NCI-H2196 treated with DMSO at 0.1 percent for 48 hours (cell line): ENCODE measurements around the gene DSP.

Experiments used
- DNase-seq: peaks from one replicate; lab custom pipeline; 2025; ENCODE audit not compliant: unreplicated experiment; lab: John Stamatoyannopoulos, UW

The DSP gene

GRCh38 chr6:7537565-7538174 is 3.8 kb upstream of the DSP start:
- no peak for DNase-seq

GRCh38 chr6:7538484-7538883 is 3.0 kb upstream of the DSP start:
- no peak for DNase-seq

DNA sequence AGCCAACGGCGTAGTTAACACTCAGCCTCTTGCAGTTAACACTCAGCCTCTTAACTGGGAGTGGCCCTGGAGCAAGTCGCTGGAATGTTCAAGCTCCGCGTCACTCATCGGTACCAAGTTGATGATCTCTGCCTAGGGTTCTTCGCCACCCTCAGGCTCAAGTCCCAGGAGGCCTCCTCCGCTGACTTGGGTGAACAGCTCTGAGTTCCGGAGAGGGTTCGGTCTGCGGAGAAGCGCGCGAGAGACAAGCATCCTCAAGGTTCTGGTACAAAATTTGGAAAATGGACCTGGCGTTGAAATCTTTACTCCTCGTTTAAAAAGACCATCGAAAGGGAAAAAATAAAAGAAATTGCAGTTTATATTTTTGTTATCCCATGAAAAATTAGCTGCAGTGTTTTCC is 876 bp upstream of the DSP start:
- no peak for DNase-seq

DNA sequence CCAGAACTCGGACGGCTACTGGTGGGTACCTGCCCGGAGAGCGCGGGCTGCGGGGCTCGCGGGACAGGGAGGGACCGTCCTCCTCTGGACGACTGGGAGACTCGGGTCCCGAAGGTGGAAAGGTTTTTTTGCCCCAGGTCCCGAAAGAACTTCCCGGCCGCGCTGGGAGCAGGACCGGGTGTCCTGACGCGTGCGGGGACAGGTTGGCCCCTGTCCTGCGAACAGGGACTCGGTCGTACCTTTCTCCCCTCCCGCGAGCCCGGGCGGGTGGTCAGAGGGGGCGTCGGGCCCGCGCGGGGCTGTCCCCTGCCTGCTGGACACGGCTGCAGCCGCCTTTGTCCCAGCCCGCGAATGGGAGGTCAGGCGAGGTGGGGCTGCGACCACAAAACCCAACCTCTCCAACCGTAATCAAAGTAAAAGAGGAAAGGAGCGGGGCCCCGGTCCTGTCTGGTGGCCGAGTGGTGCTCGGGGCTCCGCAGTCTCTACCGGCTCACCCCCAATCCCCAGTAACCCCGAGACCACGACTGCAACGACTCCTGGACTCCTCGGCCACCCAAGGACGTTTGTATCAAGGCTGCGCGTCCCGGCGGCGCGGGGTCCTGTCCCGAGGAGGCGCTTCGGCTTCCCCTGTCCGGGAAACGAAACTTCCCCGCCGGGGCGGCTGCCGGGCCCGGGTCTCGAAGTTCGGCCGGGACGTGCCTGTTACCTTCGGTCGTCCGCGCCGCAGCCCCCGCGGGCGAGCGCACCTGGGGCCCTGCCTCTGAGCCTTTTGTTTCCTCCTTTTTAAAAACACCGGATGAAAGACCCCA is 798 bp downstream of the DSP start:
- no peak for DNase-seq

DNA sequence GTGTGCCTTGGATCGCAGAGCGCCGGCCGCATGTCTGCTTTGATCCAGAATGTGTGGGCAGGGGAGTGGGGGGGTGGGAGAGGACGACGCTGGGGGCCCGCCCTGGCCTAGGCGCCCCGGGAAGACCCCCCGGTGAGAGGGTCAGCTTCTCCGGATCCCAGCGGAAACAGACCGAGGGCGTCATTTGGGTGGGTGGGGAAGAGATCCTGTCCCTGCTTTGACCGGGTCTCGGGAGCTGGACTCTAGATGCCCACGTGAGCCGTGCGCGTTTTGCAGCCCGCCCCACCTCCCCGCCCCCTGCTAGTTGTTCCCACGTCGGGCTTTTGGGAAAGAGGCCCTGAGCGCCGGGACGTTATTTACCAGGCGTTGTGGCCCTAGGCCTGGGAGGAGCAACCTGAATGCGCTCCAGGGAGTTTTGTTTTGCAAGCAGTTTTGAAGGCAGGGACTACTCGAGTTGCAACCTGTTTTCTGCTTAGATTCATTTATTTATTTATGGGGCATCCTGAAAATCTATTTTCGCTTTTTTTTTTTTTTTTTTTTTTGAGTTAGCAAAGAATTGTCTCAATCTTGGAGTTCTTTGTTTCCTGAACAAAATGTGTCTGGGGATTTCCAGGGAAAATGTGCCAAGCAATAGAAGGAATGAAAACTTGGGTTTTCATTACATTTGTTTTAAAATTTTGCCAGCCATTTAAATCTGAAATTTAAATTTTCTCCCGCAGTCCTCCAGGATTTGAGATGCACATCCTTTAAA is 1.6 kb downstream of the DSP start:
- DNase-seq: peak; percentile 36

DNA sequence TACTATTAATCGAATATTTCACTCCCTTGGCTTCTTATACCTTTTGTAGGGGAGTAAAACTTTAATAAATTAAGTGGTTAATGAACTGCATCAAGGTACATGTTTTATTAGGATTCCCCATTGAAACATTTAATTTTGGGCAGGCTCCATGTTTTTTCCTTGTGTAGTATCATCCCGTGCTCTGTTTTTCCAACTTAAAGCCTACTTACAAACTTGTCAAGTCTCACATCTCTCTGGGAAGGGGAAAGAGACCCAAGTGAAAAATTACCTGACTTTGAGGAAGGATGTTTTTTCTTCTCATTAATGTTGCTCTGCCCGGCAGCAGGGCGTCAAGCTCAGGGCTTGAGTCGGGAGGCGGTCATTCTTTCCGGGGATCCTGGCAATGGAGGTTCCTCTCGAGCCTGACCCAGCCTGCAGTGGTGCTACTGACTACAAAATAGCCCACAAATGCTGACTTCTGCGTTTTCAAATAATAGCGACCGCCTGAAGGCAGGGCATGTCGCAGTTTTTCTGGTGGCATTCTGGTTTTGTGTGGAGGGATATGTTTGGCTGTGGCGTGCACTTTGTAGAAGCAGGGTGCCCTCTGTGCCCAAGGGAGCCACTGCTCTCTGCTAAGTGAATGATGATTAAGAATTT is 2.4 kb downstream of the DSP start:
- DNase-seq: no peak

GRCh38 chr6:7544597-7544996 is 3.1 kb downstream of the DSP start:
- no peak for DNase-seq

DNA sequence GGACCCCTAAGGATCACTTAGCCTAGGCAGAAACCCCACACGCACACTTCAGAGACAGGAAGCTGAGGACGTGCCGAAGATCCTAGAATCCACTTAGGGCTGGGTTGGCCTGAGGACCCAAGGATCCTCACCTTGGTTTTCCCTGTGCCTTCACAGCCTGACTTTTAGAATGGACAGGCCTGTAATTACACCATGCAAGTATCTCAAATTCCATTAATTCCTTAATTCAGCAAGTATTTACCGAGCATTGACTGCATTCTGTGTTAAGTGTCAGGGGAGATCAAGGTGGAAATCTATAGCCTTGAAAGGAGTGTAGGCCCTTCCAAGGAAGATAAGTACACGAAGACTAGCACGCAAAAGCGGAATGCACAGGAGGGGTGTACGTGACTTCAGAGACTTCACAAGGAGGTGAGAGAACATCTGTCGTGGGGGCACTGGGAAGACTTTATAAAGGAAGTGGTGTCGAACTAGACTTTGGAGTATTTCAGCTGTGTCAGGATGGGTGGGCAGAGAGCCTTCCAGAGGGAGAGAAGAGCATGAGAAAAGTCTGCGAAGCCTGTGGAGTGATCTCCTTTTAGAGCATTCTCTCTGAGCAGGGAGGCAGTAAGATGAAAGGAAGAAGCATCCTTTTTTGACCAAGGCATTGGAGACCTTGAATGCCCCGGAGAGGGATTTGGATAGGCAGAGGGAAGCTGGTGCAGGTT is 4.0 kb downstream of the DSP start:
- no peak for DNase-seq

DNA sequence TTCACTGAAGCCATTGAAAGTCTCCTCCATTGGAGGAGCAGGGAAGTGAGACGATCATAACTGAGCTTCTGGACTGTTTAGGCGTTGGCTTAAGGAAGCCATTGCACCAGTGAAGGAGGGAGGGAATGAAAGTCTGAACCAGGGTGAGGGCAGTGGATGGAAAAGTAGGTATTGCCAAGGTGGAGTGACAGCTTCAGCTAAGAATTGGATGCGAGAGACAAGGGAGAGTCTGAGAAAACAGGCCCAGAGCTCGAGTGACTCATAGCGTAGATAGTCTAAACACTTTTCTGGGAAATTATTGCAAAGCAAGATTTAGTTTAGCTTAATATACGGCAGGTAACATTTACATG is 4.5 kb downstream of the DSP start:
- DNase-seq: no peak

- DNase-seq: no peak
Observed at GRCh38 chr6:7546383-7546782, 4.9 kb downstream of the DSP start.

DNA sequence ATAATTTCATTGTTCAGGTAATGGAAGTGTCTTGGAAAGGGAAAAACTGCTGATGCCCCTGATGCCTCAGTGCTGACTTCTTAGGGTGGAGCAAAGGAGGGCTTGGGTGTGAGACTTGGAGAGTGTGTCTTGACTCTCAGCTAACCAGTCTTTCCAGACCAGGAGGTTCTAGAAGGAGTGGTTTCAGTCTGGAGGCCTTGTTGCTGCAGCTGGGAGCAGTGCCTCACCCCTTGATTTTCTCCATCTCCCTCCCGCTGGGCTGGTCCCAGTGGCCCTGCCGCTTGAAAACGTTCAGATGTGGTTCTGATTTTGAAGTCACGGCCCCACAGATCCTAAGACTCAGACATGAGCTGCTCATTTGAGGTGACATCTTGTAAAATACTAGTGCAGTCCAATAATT is 5.4 kb downstream of the DSP start:
- no peak for DNase-seq

DNA sequence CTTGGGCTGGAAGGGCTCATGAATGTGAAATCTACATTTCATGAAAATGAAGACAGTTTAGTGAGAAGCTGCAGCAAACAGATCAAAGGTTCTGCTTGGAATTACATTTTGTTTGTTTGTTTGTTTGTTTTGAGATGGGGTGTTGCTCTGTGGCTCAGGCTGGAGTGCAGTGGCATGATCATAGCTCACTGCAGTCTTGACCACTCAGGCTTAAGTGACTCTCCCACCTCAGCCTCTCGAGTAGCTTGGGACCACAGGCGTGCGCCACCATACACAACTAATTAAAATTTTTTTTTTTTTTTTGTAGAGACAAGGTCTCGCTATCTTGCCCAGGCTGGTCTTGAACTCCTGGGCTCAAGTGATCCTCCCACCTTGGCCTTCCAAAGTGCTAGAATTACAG is 5.8 kb downstream of the DSP start:
- no peak for DNase-seq

DNA sequence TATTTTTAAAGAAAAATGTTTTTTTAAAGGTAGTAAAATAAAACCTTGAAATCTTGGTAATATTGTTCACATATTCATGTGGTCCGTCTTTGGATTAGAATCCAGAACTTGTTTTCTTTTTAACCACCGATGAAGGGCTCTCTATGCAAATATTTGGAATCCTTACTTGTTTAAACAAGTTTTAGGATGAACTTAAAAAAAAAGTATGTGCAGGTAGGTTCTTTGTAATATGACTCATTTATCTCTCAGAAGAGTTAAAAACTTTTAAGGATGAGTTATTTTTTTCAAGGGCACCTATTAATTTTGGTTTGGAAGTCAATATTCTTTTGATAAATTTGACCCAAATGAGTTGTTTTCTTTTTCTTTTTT is 8.9 kb downstream of the DSP start:
- DNase-seq: no peak

DNA sequence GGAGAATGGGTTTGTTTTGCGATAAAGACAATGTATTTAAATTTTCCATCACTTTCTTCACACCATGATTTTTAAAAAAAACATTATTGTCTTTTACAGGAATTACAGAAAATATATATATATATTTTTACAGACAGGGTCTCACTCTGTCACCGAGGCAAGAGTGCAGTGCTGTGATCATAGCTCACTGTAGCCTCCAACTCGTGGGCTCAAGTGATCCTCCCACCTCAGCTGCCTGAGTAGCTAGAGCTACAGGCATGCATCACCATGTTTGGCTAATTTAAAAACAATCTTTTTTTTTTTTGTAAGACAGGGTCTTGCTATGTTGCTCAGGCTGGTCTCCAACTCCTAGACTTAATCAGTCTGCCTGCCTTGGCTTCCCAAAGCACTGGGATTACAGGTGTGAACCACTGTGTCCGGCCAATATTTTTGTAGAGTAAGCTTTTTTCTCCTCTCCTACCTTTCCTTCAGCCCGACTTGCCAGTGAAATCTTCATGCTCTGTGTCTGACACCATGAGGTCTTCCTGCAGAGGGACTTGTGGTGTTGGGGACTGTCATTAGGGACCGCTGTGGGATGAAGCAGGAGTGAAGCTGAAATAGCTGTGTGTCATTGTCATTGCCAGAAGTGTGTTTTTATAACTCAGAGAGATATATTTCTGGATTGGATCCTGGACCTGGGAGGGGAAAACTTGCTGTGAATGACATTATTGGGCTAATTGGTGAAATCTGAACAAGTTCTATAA is 13.2 kb downstream of the DSP start:
- DNase-seq: no peak

DNA sequence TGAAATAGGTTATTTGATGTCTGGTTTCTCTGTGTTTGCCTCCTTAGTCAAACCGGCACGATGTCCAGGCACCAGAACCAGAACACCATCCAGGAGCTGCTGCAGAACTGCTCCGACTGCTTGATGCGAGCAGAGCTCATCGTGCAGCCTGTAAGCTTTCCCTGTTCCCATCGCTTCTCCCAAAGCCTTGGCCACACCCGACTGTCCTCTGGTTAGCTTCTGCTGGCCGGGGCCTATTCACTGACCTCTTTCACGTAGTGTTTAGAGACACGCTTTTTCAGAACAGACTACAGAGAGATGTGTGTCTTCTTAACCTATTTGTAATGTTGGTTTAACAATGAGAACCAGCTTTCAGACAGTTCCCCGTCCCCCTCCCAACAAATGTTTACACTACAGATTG is 14.2 kb downstream of the DSP start:
- no peak for DNase-seq

DNA sequence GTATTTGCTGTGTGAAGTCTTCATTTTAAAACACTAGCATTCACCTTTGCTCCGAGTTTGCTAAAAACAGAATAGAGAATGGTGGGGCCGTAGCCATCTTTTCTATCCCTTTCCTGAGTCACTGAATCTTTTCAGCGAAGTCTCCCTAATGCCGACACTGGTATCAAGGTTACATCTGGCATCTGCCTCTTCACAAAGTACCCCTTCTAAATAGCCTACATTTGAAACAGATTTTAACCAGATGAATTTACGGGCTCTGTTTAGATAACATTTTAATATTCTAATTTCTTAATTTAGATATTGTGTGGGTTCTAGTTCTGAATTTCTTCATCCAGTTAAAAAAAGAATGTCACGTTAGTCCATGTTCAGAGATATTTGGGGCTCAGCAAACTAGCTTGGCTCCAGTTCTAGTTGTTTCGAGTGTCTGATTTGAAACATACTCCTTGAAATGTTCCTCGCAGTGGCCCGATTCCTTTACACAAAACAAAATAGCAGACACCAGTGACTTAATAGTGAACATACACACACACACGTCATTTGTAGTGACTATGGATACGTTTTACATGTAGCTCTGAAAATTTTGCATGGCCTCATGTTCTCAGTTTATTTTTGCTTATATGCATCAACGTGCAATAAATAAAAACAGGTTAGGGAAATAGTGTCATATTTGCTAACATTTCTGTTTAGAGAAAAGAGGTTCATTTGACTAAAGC is 15.1 kb downstream of the DSP start:
- no peak for DNase-seq

DNA sequence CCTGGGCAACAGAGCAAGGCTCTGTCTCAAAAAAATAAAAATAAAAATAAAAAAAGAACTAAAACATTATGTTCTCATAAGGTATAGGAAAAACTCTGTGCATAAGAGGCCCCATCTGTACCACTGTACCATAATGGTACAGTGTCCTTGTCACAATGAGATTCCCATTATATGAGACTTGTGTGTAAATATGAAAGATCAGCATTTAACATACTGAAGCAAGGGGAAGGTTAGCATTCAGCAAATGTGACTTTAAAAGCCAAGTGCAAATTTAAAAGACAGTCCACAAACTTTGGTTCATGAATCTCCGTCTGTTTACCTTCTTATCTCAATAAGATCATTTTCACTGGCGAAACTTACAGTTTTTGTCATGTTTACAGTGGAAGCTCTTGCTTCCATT is 16.2 kb downstream of the DSP start:
- DNase-seq: no peak

DNA sequence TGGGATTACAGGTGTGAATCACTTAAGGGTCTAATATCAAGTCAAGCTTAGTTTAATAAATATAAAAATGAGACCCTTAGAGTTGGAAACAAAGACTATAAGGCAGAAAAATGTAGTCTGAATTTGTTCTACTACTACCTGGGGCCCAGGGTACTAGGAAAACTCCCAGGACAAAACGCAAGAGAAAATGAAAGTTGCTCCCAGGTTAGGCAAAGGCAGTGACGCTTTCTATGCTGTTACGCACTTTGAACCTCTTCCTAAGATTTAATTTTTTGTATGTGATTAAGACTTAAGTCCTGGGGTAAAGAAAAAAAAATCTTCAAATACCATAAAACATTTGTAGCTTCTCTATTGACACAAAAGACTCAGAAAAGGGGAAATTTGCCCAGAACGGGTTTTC is 17.3 kb downstream of the DSP start:
- no peak for DNase-seq

- DNase-seq: no peak
Observed at GRCh38 chr6:7559196-7559595, 17.7 kb downstream of the DSP start.
